Natural killer cell (primary cell): ENCODE results near the gene HEATR5B. TPM values are rescaled to one million over a fixed set of nuclear protein-coding genes. Genes with fewer than 3 reads are reported as not detected.
"Not testable (repeated sequence)": the region's sequence is repeated elsewhere in the genome, so short reads cannot be mapped to it uniquely, and the experiment has no call there.

ENCODE experiments used
- ATAC-seq, 3 donors: fragments of 150-1000 bp in 2 of 3; fragments of 200-7000 bp in 1 of 3; cut with Tn5 transposase; 1 replicate in 1 of 3; 2 replicates in 2 of 3; pipeline ENCODE4 v1.10.0; 2021; ENCODE audit warnings: mild to moderate bottlenecking in 2 of 3, moderate library complexity in 2 of 3
- DNase-seq, 2 donors: peaks; one replicate each; pipeline versions ENCODE4 v3.0.0 to v3.0.0-alpha.2; 2013 to 2021; ENCODE audit warnings: mixed read lengths in 1 of 2
- H3K27ac ChIP-seq: one replicate; pipeline ENCODE4 v1.5.1; 2013; ENCODE audit warnings: mild to moderate bottlenecking, low read length
- H3K27me3 ChIP-seq: one replicate; pipeline ENCODE4 v1.6.1; 2013; ENCODE audit warnings: low read length; ENCODE audit not compliant: control insufficient read depth, insufficient read depth
- H3K36me3 ChIP-seq: one replicate; pipeline ENCODE4 v1.6.1; 2013; ENCODE audit warnings: low read length; ENCODE audit not compliant: control insufficient read depth, insufficient read depth
- H3K4me1 ChIP-seq: one replicate; pipeline ENCODE4 v1.6.1; 2013; ENCODE audit warnings: low read length; ENCODE audit not compliant: control insufficient read depth, insufficient read depth
- H3K4me3 ChIP-seq: one replicate; pipeline ENCODE4 v1.5.1; 2013; ENCODE audit warnings: low read length
- H3K9me3 ChIP-seq: one replicate; pipeline ENCODE4 v1.6.1; 2013; ENCODE audit warnings: low read length; ENCODE audit not compliant: control insufficient read depth, insufficient read depth
- H3K27ac Mint-ChIP-seq, 2 donors: one replicate each; pipeline ENCODE4 v1.8.0; 2022; ENCODE audit warnings: mild to moderate bottlenecking in 2 of 2, mixed read lengths in 2 of 2, moderate library complexity in 1 of 2
- H3K27me3 Mint-ChIP-seq, 2 donors: one replicate each; pipeline ENCODE4 v1.8.0; 2022; ENCODE audit warnings: low read depth in 2 of 2, mixed read lengths in 2 of 2
- H3K36me3 Mint-ChIP-seq: one replicate; pipeline ENCODE4 v1.8.0; 2022; ENCODE audit warnings: mixed read lengths
- H3K4me1 Mint-ChIP-seq, 2 donors: one replicate each; pipeline ENCODE4 v1.8.0; 2022; ENCODE audit warnings: mixed read lengths in 2 of 2
- H3K4me3 Mint-ChIP-seq: one replicate; pipeline ENCODE4 v1.8.0; 2022; ENCODE audit warnings: mild to moderate bottlenecking, moderate library complexity, mixed read lengths
- H3K9me3 Mint-ChIP-seq, 2 donors: one replicate each; pipeline ENCODE4 v1.8.0; 2022; ENCODE audit warnings: mixed read lengths in 2 of 2
- CTCF ChIP-seq: fragments of 200-600 bp; IDR thresholded peaks from one replicate; pipeline ENCODE4 v1.8.0; 2022; ENCODE audit warnings: antibody characterized with exemption
- WGBS: methylation state at CpG from one replicate; pipeline ENCODE4 v1.1.7; 2013; ENCODE audit warnings: missing lambda C conversion rate; ENCODE audit not compliant: insufficient coverage; 5-methylcytosine and 5-hydroxymethylcytosine counted together
- intact Hi-C: fragments of 100-400 bp; cut with micrococcal nuclease; formaldehyde crosslinking; loops from one replicate; pipeline ENCODE4 v1.14.2; 2022
- total RNA-seq, 4 donors: library from RNA; stranded (reverse); fragments of 120-200 nt in 1 of 4; gene quantifications; one replicate each; pipeline versions ENCODE4 v1.2.3 to v1.2.4, GENCODE V29; 2013 to 2022

HEATR5B gene
- total RNA-seq, 3 donors from 2014 or later (not counting 1 experiment from before 2014, with no cell fraction given): 31.1 to 53.9 (median 39.9) TPM

GRCh38 chr2:36951574-36951973 lies 132.6 kb downstream of the HEATR5B start:
- Mint-ChIP-seq H3K9me3 (no peaks in the 10 kb centered on the region), H3K36me3 (no peaks in the 10 kb centered on the region), H3K27ac (peak overlapping the region; percentile 47 to 48), H3K27me3 (no peaks in the 10 kb centered on the region), H3K4me1 (peaks cover 54 to 56% of the 10 kb centered on the region in 2 donors), H3K4me3 (no peak overlapping the region)
- H3K4me1 ChIP-seq: no peaks in the 10 kb centered on the region
- WGBS: 95% methylated on average over 7 of the region's 7 CpGs
- DNase-seq: no peak
- no peaks in the 10 kb centered on the region for H3K9me3 ChIP-seq
- ATAC-seq: peak in 1 of 3 donors; percentile 21
- no peak overlapping the region for H3K27ac ChIP-seq
- H3K27me3 ChIP-seq: no peaks in the 10 kb centered on the region
- no peak for TF ChIP-seq CTCF
- no peak overlapping the region for H3K4me3 ChIP-seq
- intact Hi-C loops: no loop called here
- H3K36me3 ChIP-seq: peaks cover 4% of the 10 kb centered on the region

GRCh38 chr2:36951027-36951518 lies 133.1 kb downstream of the HEATR5B start:
- H3K27me3 ChIP-seq: no peaks in the 10 kb centered on the region
- no peak for DNase-seq
- Mint-ChIP-seq H3K27me3 (no peaks in the 10 kb centered on the region), H3K4me3 (no peak overlapping the region), H3K27ac (peak overlapping the region; percentile 47 to 48), H3K36me3 (no peaks in the 10 kb centered on the region), H3K9me3 (no peaks in the 10 kb centered on the region), H3K4me1 (peaks cover 49 to 51% of the 10 kb centered on the region in 2 donors)
- no peak for TF ChIP-seq CTCF
- H3K36me3 ChIP-seq: peaks cover 4% of the 10 kb centered on the region
- H3K9me3 ChIP-seq: no peaks in the 10 kb centered on the region
- no peak overlapping the region for H3K4me3 ChIP-seq
- no peak overlapping the region for H3K27ac ChIP-seq
- 86% methylated on average over 2 of the region's 2 CpGs for WGBS
- no peaks in the 10 kb centered on the region for H3K4me1 ChIP-seq
- intact Hi-C loops: no loop called here
- no peak for ATAC-seq

GRCh38 chr2:36949845-36950244 lies 134.3 kb downstream of the HEATR5B start:
- ATAC-seq: no peak
- H3K4me1 Mint-ChIP-seq: peaks cover 39 to 41% of the 10 kb centered on the region in 2 donors
- intact Hi-C loops: no loop called here

GRCh38 chr2:36945240-36945639 lies 138.9 kb downstream of the HEATR5B start:
- DNase-seq, H3K27me3 ChIP-seq, H3K4me3 Mint-ChIP-seq, H3K27ac ChIP-seq, H3K27ac Mint-ChIP-seq, intact Hi-C loops, H3K36me3 ChIP-seq, H3K9me3 ChIP-seq, H3K9me3 Mint-ChIP-seq, H3K36me3 Mint-ChIP-seq, ATAC-seq, H3K27me3 Mint-ChIP-seq, H3K4me1 ChIP-seq, H3K4me3 ChIP-seq: not testable (repeated sequence)
- H3K4me1 Mint-ChIP-seq: peaks cover 20 to 24% of the 10 kb centered on the region in 2 donors
- WGBS: 95% methylated on average over 9 of the region's 10 CpGs

More at GRCh38 chr2:36949845-36950244, 134.3 kb downstream of the HEATR5B start:
- Histone ChIP-seq H3K36me3 (peaks cover 4% of the 10 kb centered on the region), H3K9me3 (no peaks in the 10 kb centered on the region), H3K4me3 (no peak overlapping the region), H3K27me3 (no peaks in the 10 kb centered on the region), H3K4me1 (no peaks in the 10 kb centered on the region), H3K27ac (no peak overlapping the region)
- H3K27ac Mint-ChIP-seq: peak overlapping the region; percentile 3 to 32
- no peaks in the 10 kb centered on the region for H3K36me3 Mint-ChIP-seq
- H3K27me3 Mint-ChIP-seq: no peaks in the 10 kb centered on the region
- H3K9me3 Mint-ChIP-seq: no peaks in the 10 kb centered on the region
- H3K4me3 Mint-ChIP-seq: no peak overlapping the region
- no peak for DNase-seq
- WGBS: 71% methylated on average over 1 of the region's 1 CpG
- no peak for TF ChIP-seq CTCF
